Retinal pigment epithelial cell (primary cell): ENCODE measurements around the gene MANSC4.

ENCODE experiments used
- DNase-seq: peaks from one replicate; pipeline ENCODE4 v3.0.0-alpha.2; 2010; ENCODE audit warnings: low read depth
- H3K4me3 ChIP-seq: 2 replicates; pipeline ENCODE4 v1.5.1; 2011; ENCODE audit warnings: mild to moderate bottlenecking, low read length, control low read depth, moderate library complexity
- TF ChIP-seq, protein P1 (sequence below): conservative IDR thresholded peaks from 2 replicates; pipeline ENCODE4 v1.5.1; 2011; ENCODE audit warnings: low read depth, low read length, control low read depth, inconsistent platforms

Gene MANSC4

DNA sequence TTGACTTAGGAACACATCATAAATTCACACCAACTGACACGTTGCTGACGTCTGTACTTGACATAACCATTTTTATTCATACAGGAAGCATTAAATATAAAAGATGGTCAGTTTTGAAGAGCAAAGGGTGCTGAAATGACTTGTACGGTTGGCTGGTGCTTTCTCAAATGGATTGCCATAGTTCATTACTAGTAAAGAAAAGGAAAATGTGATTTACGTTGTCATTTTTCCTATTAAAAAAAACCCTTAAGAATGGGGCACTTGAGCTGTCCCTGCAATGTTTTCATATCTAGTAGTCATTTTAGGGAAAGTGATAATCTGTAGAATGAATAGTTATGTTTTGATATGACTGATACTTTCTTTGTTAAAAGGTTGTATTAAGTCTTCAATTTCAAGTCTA lies 22.5 kb upstream of the MANSC4 start:
- no peak overlapping the region for H3K4me3 ChIP-seq
- DNase-seq = no peak
- TF ChIP-seq, protein P1, sequence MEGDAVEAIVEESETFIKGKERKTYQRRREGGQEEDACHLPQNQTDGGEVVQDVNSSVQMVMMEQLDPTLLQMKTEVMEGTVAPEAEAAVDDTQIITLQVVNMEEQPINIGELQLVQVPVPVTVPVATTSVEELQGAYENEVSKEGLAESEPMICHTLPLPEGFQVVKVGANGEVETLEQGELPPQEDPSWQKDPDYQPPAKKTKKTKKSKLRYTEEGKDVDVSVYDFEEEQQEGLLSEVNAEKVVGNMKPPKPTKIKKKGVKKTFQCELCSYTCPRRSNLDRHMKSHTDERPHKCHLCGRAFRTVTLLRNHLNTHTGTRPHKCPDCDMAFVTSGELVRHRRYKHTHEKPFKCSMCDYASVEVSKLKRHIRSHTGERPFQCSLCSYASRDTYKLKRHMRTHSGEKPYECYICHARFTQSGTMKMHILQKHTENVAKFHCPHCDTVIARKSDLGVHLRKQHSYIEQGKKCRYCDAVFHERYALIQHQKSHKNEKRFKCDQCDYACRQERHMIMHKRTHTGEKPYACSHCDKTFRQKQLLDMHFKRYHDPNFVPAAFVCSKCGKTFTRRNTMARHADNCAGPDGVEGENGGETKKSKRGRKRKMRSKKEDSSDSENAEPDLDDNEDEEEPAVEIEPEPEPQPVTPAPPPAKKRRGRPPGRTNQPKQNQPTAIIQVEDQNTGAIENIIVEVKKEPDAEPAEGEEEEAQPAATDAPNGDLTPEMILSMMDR = no peak

DNA sequence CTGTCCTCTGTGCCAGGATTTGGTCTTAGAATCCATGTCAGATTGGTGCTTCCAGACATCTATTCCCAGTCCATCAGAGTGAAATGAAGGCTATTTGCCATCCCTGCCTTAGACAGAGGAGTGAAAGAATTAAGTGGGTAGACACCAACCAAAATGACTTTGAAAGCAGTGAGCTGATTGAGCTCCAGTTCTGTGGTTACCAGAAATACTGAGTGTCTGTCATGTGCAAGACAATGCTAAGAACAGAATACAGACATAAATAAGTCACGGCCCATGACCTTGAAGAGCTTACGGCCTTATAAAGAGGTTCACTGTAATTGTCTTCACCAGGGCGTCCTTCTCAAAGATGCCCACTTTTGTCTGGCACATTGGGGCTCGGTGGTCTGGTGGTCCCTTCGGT lies 21.6 kb upstream of the MANSC4 start:
- TF ChIP-seq, protein P1 = no peak
- no peak overlapping the region for H3K4me3 ChIP-seq
- DNase-seq = no peak

- DNase-seq = no peak
- TF ChIP-seq, protein P1 = no peak
- no peak overlapping the region for H3K4me3 ChIP-seq
These were observed 20.8 kb upstream of the MANSC4 start for GRCh38 chr12:27800819-27801218.

GRCh38 chr12:27797301-27798025 lies 17.4 kb upstream of the MANSC4 start:
- TF ChIP-seq, protein P1 = no peak
- DNase-seq = no peak
- H3K4me3 ChIP-seq = no peak overlapping the region

- DNase-seq = no peak
- TF ChIP-seq, protein P1 = no peak
- H3K4me3 ChIP-seq = no peak overlapping the region
These were observed 16.1 kb upstream of the MANSC4 start for GRCh38 chr12:27796128-27796527.

DNA sequence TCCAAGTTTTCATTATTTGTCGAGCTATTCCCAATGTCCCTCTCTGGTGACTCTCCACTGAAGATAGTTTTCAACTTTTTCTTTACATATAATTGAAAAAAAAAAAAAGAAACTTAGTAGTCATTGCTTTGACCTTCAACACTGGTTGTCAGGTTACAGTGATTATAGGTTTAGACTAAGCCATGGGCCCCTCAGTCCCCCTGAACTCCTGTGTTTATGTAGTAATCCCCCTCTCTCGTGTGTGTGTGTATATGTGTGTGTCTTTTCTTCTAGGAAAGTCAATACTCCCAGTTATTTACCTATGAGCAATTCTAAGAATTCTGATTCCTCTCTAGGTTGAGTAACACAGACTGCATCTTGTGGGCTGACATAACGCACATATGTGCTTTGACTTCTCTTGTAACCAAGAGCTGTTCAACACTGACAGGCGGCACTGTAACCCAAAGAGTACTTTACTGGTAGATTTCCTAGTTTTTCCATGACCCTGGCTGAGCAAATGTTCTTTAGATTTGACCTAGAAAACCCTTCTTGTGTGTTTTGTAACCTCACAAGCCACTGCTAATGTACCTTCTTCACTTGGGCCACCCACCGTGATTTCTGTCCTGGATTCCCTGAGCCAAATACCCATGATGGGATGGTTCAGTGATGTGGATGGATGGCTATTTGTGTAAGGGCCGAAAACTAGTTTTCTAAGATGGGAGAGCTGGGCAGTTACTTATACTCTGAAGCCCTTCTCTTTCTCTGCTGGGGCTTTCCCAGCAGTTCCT lies 15.0 kb upstream of the MANSC4 start:
- DNase-seq = no peak
- TF ChIP-seq, protein P1 = no peak
- no peak overlapping the region for H3K4me3 ChIP-seq

DNA sequence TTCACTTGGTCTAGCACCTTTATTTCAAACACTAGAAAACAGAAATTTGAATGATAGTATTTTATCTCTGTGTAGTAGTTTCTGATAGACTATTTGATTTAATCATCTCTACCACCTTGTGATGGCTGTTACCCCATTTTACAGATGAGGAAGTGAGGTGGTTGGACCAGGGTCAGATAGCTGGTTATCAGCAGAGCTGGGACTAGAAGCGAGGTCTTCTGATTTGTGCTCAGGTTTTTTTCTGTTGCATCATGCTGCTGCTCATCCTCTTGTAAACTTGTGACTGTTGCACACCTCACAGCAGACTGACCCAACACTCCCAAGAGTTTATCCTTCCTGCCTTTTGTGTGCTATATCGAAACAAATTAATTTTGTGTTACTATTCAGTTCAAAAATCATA lies 10.1 kb upstream of the MANSC4 start:
- TF ChIP-seq, protein P1 = no peak
- H3K4me3 ChIP-seq = no peak overlapping the region
- DNase-seq = no peak
